ENCODE results near the gene ZRANB3.
"Not testable (repeated sequence)": the region's sequence is repeated elsewhere in the genome, so short reads cannot be mapped to it uniquely, and the experiment has no call there.

The ZRANB3 gene

GRCh38 chr2:135485441-135485840 is 45.6 kb downstream of the ZRANB3 start:
- DNase-seq (ENCODE audit: low spot score), result no peak

GRCh38 chr2:135475128-135475527 is 55.9 kb downstream of the ZRANB3 start:
- no peak for DNase-seq (ENCODE audit: low spot score)

- DNase-seq (ENCODE audit: low spot score), result peak; percentile 9
Observed at GRCh38 chr2:135473567-135473966, 57.5 kb downstream of the ZRANB3 start.

DNA sequence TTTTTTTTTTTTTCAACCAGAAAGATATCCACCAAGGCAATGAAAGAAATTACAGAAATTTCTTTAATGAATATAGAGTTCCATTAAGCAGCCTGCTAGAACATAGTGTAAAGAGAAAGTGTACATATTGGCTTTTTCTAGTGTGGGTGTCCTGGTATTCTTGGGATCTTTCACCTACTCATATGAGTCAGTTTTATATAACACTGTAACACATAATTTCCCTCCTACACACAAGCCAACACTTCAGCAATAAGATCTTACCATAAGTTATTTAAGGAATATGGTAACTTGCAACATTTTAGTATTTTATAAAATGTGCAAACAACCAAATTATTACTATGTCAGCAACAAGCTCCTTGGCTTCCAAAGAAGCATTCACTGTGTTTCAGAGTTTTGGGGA is 59.9 kb downstream of the ZRANB3 start:
- DNase-seq (ENCODE audit: low spot score), result no peak

DNA sequence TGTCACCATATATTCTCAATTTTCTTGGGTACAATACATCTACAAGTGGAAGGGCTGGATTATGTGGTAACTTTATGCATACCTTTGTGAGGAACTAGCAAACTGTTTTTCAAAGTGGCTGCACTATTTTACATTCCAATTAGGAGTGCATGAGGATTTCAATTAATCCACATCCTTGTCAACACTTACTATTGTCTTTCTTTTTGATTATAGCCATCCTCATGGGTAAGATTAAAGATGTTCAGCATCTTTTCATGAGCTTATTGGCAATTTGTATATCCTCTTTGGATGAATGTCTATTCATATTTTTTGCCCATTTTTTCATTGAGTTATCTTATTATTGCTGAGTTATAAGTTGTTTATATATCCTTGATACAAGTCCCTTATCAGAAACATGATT is 73.7 kb downstream of the ZRANB3 start:
- no peak for DNase-seq (ENCODE audit: low spot score)

- no peak for DNase-seq (ENCODE audit: low spot score)
Observed at GRCh38 chr2:135456835-135457234, 74.2 kb downstream of the ZRANB3 start.

- DNase-seq (ENCODE audit: low spot score), result no peak
Observed at GRCh38 chr2:135456431-135456830, 74.6 kb downstream of the ZRANB3 start.

DNA sequence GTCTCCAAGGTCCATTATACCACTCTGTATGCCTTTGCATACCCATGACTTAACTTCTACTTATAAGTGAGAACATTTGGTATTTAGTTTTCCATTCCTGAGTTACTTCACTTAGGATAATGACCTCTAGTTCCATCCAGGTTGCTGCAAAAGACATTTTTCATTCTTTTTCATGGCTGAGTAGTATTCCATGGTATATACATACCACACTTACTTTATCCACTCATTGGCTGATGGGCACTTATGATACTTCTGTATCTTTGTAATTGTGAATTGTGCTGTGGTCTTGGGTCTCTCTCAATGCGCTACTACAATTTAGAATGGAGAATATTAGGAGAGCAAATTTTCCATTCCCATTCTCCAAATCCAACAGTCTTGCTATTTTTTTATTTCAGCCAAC is 76.4 kb downstream of the ZRANB3 start:
- no peak for DNase-seq (ENCODE audit: low spot score)

DNA sequence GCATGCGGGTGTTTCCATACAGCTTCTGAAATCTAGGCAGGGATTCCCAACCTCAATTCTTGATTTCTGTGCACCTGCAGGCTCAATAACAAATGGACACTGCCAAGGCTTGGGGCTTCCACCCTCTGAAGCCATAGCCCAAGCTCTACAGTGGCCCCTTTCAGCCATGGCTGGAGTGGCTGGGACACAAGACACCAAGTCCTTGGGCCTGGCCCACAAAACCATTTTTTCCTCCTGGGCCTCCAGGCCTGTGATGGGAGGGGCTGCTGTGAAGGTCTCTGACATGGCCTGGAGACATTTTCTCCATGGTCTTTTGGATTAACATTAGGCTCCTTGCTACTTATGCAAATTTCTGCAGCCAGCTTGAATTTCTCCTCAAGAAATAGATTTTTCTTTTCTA is 78.0 kb downstream of the ZRANB3 start:
- DNase-seq (ENCODE audit: low spot score), result not testable (repeated sequence)

- DNase-seq (ENCODE audit: low spot score), result no peak
Observed at GRCh38 chr2:135451966-135452365, 79.1 kb downstream of the ZRANB3 start.

- not testable (repeated sequence) for DNase-seq (ENCODE audit: low spot score)
Observed at GRCh38 chr2:135443013-135443412, 88.0 kb downstream of the ZRANB3 start.

- DNase-seq (ENCODE audit: low spot score), result not testable (repeated sequence)
Observed at GRCh38 chr2:135435155-135435554, 95.9 kb downstream of the ZRANB3 start.

DNA sequence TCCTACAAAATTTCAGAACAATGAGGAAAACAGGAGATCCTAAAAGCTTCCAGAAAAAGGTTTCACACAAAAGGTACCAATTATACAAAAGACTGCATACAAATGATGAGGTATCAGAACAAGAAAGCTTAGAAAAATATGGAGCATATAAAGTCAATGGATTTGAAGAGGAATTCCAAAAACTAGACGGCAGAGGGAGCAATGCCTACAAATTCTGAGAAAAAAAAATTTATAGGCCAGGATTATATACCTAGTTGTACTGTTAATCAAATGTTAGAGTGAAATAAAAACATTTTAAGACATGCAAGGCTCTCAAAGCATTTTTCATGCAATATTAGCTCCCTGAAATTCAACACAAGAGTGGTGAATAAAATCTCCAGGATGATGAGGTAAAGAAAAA is 106.2 kb downstream of the ZRANB3 start:
- no peak for DNase-seq (ENCODE audit: low spot score)

- no peak for DNase-seq (ENCODE audit: low spot score)
Observed at GRCh38 chr2:135422898-135423297, 108.1 kb downstream of the ZRANB3 start.

DNA sequence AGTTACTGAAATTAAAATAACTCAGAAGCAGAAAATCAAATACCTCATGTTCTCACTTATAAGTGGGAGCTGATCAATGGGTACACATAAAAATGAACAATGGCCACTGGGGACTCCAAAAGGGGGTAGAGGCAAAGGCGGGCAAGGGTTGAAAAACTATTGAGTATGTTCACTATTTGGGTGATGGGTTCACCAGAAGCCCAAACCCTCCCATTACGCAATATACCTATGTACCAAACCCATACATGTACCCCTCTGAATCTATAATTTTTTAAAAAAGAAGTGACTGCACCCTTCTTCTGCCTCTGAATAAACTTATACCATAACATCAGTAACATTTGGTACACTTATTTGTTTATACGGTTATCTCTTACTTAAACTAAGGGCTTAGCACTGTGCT is 119.4 kb downstream of the ZRANB3 start:
- no peak for DNase-seq (ENCODE audit: low spot score)

DNA sequence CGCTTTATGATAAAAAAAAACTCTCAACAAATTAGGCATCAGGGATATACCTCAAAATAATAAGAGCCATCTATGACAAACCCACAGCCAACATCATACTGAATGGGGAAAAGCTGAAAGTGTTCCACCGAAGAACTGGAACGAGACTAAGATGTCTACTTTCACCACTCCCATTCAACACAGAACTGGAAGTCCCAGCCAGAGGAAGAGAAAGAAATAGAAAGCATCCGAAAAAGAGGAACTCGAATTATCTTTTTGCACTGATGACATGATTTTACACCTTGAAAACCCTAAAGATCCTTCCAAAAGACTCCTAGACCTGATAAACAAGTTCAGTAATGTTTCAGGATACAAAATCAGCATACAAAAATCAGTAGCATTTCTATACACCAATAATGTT is 121.6 kb downstream of the ZRANB3 start:
- DNase-seq (ENCODE audit: low spot score), result no peak

GRCh38 chr2:135396259-135396658 is 134.8 kb downstream of the ZRANB3 start:
- DNase-seq (ENCODE audit: low spot score), result not testable (repeated sequence)

- no peak for DNase-seq (ENCODE audit: low spot score)
Observed at GRCh38 chr2:135386993-135387392, 144.0 kb downstream of the ZRANB3 start.

DNA sequence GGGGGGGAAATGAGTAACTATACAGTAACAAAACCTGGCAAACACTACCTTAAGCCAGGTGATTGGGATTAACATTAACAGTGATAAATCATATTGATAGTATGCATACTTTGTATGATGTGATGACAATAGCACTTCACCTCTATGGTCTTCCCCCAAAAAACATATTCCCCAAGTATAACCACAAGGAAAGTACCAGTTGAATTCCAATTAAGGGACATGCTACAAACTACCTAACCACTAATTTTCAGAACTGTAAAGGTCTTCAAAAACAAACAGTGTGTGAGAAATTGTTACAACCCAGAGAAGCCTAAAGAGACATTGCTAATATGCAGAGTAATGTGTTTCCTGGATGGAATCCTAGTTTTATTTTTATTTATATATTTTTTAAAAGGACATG is 152.4 kb downstream of the ZRANB3 start:
- no peak for DNase-seq (ENCODE audit: low spot score)

DNA sequence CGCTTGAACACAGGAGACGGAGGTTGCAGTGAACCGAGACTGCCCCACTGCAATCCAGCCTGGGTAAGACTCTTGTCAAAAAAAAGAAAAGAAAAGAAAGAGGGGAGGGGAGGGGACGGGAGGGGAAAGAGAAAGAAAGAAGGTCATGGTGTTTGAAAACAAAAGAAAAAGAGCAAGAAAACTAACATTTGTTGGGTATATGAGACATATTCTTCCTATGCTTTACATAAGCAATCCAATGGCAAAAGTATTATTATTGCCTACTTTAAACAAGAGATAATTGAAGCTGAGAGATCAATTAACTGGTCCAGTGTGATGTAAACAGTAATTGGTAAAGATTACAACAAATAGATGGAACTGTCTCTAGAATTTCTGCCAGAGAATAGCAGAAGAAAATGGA is 157.3 kb downstream of the ZRANB3 start:
- DNase-seq (ENCODE audit: low spot score), result no peak

DNA sequence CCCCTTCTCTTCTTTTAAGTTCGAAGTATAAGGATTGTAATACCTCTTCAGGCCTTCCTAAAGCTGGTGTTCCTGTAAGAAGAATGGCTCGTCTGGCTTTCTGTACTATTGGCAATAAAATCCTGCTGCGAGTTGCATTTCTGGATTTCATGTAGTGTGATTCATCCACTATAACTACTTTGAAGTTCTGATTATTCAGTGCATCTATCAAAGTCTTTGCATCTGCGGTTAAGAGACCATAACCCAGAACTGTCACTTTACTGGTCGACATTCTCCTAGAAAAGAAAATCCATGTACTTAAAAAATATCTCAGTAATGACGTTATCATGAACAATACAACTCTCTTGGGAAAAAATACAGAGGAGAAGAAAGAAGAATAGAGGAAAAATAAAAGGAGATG is 181.1 kb downstream of the ZRANB3 start:
- no peak for DNase-seq (ENCODE audit: low spot score)

DNA sequence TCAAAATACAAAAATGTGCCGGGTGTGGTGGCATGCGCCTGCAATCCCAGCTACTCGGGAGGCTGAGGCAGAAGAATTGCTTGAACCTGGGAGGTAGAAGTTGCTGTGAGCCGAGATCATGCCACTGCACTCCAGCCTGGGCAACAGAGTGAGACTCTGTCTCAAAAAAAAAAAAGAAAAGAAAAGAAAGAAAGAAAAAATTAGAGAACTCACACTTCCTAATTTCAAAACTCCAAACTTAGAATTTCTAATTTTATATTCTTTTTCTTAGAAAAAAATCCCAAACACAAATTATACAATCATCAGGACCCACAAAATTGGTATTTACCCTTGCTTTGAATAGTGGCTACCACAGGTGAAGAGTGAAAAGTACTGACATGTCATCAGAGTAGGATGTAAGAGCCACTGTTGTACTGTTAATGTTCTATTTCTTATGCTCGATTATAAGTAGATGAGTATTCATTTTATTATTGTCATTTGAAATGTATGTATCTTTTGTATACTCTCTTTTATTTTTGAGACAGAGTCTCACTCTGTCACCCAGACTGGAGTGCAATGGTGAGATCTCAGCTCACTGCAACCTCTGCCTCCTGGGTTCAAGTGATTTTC is 182.8 kb downstream of the ZRANB3 start:
- DNase-seq (ENCODE audit: low spot score), result not testable (repeated sequence)

GRCh38 chr2:135337071-135337470 is 193.9 kb downstream of the ZRANB3 start:
- DNase-seq (ENCODE audit: low spot score), result no peak

GRCh38 chr2:135335256-135335655 is 195.8 kb downstream of the ZRANB3 start:
- no peak for DNase-seq (ENCODE audit: low spot score)

DNA sequence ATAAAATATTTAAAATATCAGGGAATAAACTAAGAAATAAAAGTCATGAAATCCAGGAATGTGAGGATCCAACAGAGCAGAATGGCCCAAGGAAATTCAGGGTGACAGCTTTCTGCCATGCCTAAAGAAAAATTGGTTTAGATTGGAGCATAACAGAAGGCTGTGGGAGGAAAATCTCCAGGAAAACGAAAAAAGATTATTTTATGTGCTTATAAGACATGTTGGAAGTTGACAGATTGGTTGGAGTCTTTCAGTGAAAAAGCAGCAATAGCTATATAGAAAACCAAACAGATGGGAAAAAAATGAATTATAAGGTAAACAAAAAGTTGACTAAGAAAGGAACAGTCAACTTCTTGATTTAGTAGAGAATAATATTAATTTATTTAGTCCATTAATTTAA is 203.9 kb downstream of the ZRANB3 start:
- no peak for DNase-seq (ENCODE audit: low spot score)

All from CD4-positive, alpha-beta T cell treated with Interleukin-6 at 100 ng/mL for 8 hours (primary cell).